Measurements from ENCODE around the gene POLR2F. TPM values are rescaled to one million over a fixed set of nuclear protein-coding genes. Genes with fewer than 3 reads are reported as not detected.

The POLR2F gene
- total and polyA plus RNA-seq, 9 of the 15 experiments (the other 6 are each of a cell fraction or from before 2014, with no cell fraction given) = 98.9 to 410 (median 168) TPM

GRCh38 chr22:37906364-37907008 is 47.0 kb upstream of the POLR2F start:
- Histone ChIP-seq H3K27ac (ENCODE audit: extremely low read depth, low read depth, low read length) (peak overlapping the region; percentile 77; the same call in 2 of the 3 replicates), H3K4me2 (ENCODE audit: insufficient read depth, low read length) (peak overlapping the region; percentile 65), H3K9me1 (ENCODE audit: control insufficient read depth, insufficient read depth, low read length) (no peaks in the 10 kb centered on the region), H3K79me2 (ENCODE audit: control insufficient read depth, insufficient read depth, low read length) (peaks cover 8% of the 10 kb centered on the region; the same call in 2 of the 3 replicates), H3K36me3 (ENCODE audit: control insufficient read depth, insufficient read depth, low read length) (no peaks in the 10 kb centered on the region; the same call in 2 of the 3 replicates), H3K27me3 (ENCODE audit: control insufficient read depth in 2 of 2, insufficient read depth in 2 of 2, low read length in 2 of 2) (no peaks in the 10 kb centered on the region), H3K9ac (ENCODE audit: insufficient read depth in 1 of 2, low read depth in 2 of 2, low read length in 2 of 2) (peak overlapping the region; percentile 66 to 94; a peak in 3 of 4 replicates), H2AFZ (ENCODE audit: low read depth, low read length) (peak overlapping the region; percentile 70; the same call in 1 of the 2 replicates), H3K4me1 (replicated peaks in 1 of 2; ENCODE audit: control insufficient read depth in 2 of 2, insufficient read depth in 2 of 2, low read length in 2 of 2) (peaks cover 20 to 29% of the 10 kb centered on the region in 2 experiments; a peak in 4 of 5 replicates), H3K4me3 (peak overlapping the region; percentile 59), H4K20me1 (replicated peaks; ENCODE audit: control insufficient read depth, insufficient read depth, low read length) (no peaks in the 10 kb centered on the region), H3K9me3 (replicated peaks; ENCODE audit: control insufficient read depth, insufficient read depth, low read depth, low read length) (no peaks in the 10 kb centered on the region)
- DNase-seq (ENCODE audit: extremely low read depth in 1 of 4, low spot score in 3 of 4) (peak; percentile 35 to 74 (median 57)), FAIRE-seq (no peak), ATAC-seq (no peak)
- intact Hi-C loops (cut with micrococcal nuclease) = no loop called here
- CTCF ChIA-PET (ENCODE audit: low intra/inter-chr PET ratio) = interaction anchor here (0.9 to 1.7 kb wide), 2 partner anchors 19 to 59 kb away, joined by 3 to 4 read pairs; no protein-coding TSS in a partner anchor
- in situ Hi-C loops (cut with MboI) = no loop called here
- 7% methylated on average over 6 of the region's 75 CpGs for WGBS (ENCODE audit: insufficient coverage, low coverage, missing lambda C conversion rate)
- BruUV-seq (replicated peaks) = no TSS peak
- POLR2A ChIA-PET = interaction anchor here (0.6 to 2.7 kb wide), 4 partner anchors 10 to 115 kb away, joined by 4 to 16 read pairs (median 6); no protein-coding TSS in a partner anchor
- TF ChIP-seq NR2C2 (CRISPR knock-in tag; IDR thresholded peaks at IDR 0.05) (no peak), NR2C2 (tag; IDR thresholded peaks at IDR 0.05) (0 out of 2 replicates have a peak, but pooled peaks have one; percentile 29), ZNF395 (CRISPR knock-in tag; IDR thresholded peaks at IDR 0.05) (no peak), E2F5 (CRISPR knock-in tag; IDR thresholded peaks at IDR 0.05) (no peak), ZNF830 (CRISPR knock-in tag; IDR thresholded peaks at IDR 0.05) (no peak), ZNF740 (CRISPR knock-in tag; IDR thresholded peaks at IDR 0.05) (peak; percentile 61; the same call in 1 of the 2 replicates), ZNF740 (tag; IDR thresholded peaks at IDR 0.05) (no peak), MIER1 (IDR thresholded peaks at IDR 0.05; ENCODE audit: low read depth) (no peak), ELF1 (tag; IDR thresholded peaks at IDR 0.05) (peak; percentile 37; the same call in 1 of the 2 replicates), CCNT2 (IDR thresholded peaks at IDR 0.05; ENCODE audit: borderline replicate concordance, extremely low read depth, insufficient read length, low read depth, low read length) (peak; percentile 15), CREB5 (CRISPR knock-in tag; IDR thresholded peaks at IDR 0.05) (no peak), SIN3A (IDR thresholded peaks at IDR 0.05; ENCODE audit: borderline replicate concordance in 2 of 2, control insufficient read depth in 1 of 2, low read depth in 2 of 2, low read length in 2 of 2) (peak in 1 of 2 experiments; percentile 51; a peak in 1 of 4 replicates), GABPB1 (CRISPR knock-in tag; IDR thresholded peaks at IDR 0.05) (0 out of 2 replicates have a peak, but pooled peaks have one; percentile 24), RBM17 (IDR thresholded peaks at IDR 0.05; ENCODE audit: borderline replicate concordance, low read depth, low read length) (no peak), SMAD3 (CRISPR knock-in tag; conservative IDR thresholded peaks at IDR 0.05) (no peak)
